ENCODE measurements around the gene BRD3OS.

GRCh38 chr9:134029248-134030226, 4.3 kb downstream of the BRD3OS start:
- TF ChIP-seq, protein P1, sequence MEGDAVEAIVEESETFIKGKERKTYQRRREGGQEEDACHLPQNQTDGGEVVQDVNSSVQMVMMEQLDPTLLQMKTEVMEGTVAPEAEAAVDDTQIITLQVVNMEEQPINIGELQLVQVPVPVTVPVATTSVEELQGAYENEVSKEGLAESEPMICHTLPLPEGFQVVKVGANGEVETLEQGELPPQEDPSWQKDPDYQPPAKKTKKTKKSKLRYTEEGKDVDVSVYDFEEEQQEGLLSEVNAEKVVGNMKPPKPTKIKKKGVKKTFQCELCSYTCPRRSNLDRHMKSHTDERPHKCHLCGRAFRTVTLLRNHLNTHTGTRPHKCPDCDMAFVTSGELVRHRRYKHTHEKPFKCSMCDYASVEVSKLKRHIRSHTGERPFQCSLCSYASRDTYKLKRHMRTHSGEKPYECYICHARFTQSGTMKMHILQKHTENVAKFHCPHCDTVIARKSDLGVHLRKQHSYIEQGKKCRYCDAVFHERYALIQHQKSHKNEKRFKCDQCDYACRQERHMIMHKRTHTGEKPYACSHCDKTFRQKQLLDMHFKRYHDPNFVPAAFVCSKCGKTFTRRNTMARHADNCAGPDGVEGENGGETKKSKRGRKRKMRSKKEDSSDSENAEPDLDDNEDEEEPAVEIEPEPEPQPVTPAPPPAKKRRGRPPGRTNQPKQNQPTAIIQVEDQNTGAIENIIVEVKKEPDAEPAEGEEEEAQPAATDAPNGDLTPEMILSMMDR (conservative IDR thresholded peaks at IDR 0.05; ENCODE audit: low read depth, low read length) = no peak
- no peak for TF ChIP-seq EZH2 (IDR thresholded peaks at IDR 0.05; ENCODE audit: borderline replicate concordance, low read depth, low read length, poor library complexity, severe bottlenecking)
